Measurements from ENCODE around the gene RAB29. TPM values are rescaled to one million over a fixed set of nuclear protein-coding genes. Genes with fewer than 3 reads are reported as not detected.

Gene RAB29
- total and polyA plus RNA-seq, 2 donors (not counting 3 experiments of a cell fraction or from before 2014, with no cell fraction given), result 18.1 to 18.8 TPM

- no peaks in the 10 kb centered on the region for H4K20me1 ChIP-seq (replicated peaks; ENCODE audit: control insufficient read depth, extremely low read depth, insufficient read depth, low read length)
- FAIRE-seq, result no peak
- TF ChIP-seq POLR2A (IDR thresholded peaks at IDR 0.05; ENCODE audit: low read depth, low read length) (no peak), FOS (IDR thresholded peaks at IDR 0.05; ENCODE audit: borderline replicate concordance, insufficient read depth, low read length) (no peak), MAX (IDR thresholded peaks at IDR 0.05; ENCODE audit: insufficient read depth, insufficient read length) (no peak), CTCF (IDR thresholded peaks at IDR 0.05; ENCODE audit: extremely low read depth in 1 of 2, insufficient read depth in 1 of 2, low read depth in 1 of 2, low read length in 2 of 2) (no peak), EZH2 (IDR thresholded peaks at IDR 0.05; ENCODE audit: borderline replicate concordance, low read depth, low read length, severe bottlenecking) (no peak), MYC (IDR thresholded peaks at IDR 0.05; ENCODE audit: low read depth, low read length) (no peak), POLR2AphosphoS5 (IDR thresholded peaks at IDR 0.05; ENCODE audit: insufficient read depth, low read depth, low read length) (no peak), GATA2 (IDR thresholded peaks at IDR 0.05; ENCODE audit: insufficient read depth, insufficient read length, low read depth, low read length) (no peak), JUN (IDR thresholded peaks at IDR 0.05; ENCODE audit: borderline replicate concordance, insufficient read depth, insufficient read length, low read depth) (no peak)
- H3K79me2 ChIP-seq (ENCODE audit: control insufficient read depth, insufficient read depth, low read length), result peaks cover 3% of the 10 kb centered on the region
- H3K27me3 ChIP-seq (ENCODE audit: control insufficient read depth in 2 of 2, insufficient read depth in 2 of 2, low read length in 2 of 2), result no peaks in the 10 kb centered on the region
- intact Hi-C loops (cut with micrococcal nuclease) (loop anchor here (1.0 to 5.0 kb wide), 4 partner anchors 19 to 120 kb away; partner anchors contain the start of gene NUCKS1), dilution Hi-C loops (cut with MboI; ENCODE audit: extremely low pct_ligation_motif_present, low sequenced_read_pairs) (no loop called here)
- H3K27ac ChIP-seq (ENCODE audit: insufficient read depth, low read depth, low read length), result no peak overlapping the region
- peak overlapping the region; percentile 76 for H2AFZ ChIP-seq (ENCODE audit: low read depth, low read length)
- no peaks in the 10 kb centered on the region for H3K9me1 ChIP-seq (replicated peaks; ENCODE audit: control insufficient read depth, extremely low read depth, insufficient read depth, low read length)
- peak overlapping the region; percentile 58 for H3K4me2 ChIP-seq (ENCODE audit: insufficient read depth, low read length)
- H3K4me1 ChIP-seq (ENCODE audit: control insufficient read depth, extremely low read depth, insufficient read depth, low read length), result peaks cover 10% of the 10 kb centered on the region
- peak overlapping the region; percentile 49 to 78 (median 76) for H3K4me3 ChIP-seq (replicated peaks in 1 of 3; ENCODE audit: insufficient read depth in 1 of 3, low read depth in 1 of 3, low read length in 3 of 3)
- no peak for DNase-seq (ENCODE audit: low read depth, low spot score)
- BruUV-seq (replicated peaks), result TSS peak; percentile 28
- no peaks in the 10 kb centered on the region for H3K9me3 ChIP-seq (replicated peaks; ENCODE audit: control insufficient read depth, insufficient read depth, low read length)
- CTCF ChIA-PET, result interaction anchor here (1.3 kb wide), 1 partner anchor 22 kb away, joined by 4 read pairs; no protein-coding TSS in a partner anchor
- no peaks in the 10 kb centered on the region for H3K36me3 ChIP-seq (ENCODE audit: control insufficient read depth in 2 of 2, extremely low read depth in 1 of 2, insufficient read depth in 2 of 2, low read length in 2 of 2)
- POLR2A ChIA-PET, result no interaction called here
- H3K9ac ChIP-seq (replicated peaks; ENCODE audit: extremely low read depth, insufficient read depth, low read length), result peak overlapping the region; percentile 74
Observed at GRCh38 chr1:205813755-205814058, 38.4 kb upstream of the RAB29 start.

Data from endothelial cell of umbilical vein (primary cell).